ENCODE results near the gene ADAMTS6. TPM values are rescaled to one million over a fixed set of nuclear protein-coding genes. Genes with fewer than 3 reads are reported as not detected.
"Not testable (repeated sequence)": the region's sequence is repeated elsewhere in the genome, so short reads cannot be mapped to it uniquely, and the experiment has no call there.

ADAMTS6 gene
- total and polyA plus RNA-seq, 4 experiments from 2014 or later = 0.14 to 1.8 (median 0.89) TPM; not detected in 1

DNA sequence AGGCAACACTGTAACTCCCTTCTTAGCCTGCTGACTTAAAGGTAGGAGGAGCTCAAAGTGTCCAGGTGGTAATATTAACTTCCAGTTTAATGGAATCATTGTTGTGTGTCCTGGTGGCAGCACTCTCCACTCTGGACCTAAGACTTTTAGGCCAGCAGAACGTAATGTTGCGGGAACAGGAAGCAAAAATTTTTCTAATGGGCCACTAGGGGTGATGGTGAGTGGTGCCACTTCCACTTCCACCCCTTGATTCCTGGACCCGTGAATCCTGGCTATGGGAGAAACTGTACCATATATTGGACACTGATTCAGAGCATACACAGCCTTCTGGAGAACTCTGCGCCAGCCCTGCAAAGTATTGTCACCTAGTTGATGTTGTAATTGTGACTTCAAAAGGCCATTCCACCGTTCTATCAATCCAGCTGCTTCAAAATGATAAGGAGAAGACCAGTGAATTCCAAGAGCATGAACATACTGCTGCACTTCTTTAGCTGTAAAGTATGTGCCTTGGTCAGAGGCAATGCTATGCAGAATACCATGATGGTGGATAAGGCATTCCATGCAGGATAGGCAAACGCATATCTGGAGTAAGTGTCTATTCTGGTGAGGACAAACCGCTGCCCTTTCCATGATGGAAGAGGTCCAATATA, 6.4 kb upstream of the ADAMTS6 start:
- POLR2A ChIA-PET (ENCODE audit: partially characterized antibody); H3K27ac ChIP-seq (ENCODE audit: low read depth, low read length); intact Hi-C loops (cut with micrococcal nuclease); H3K27me3 Mint-ChIP-seq; H3K27ac Mint-ChIP-seq; H3K27me3 ChIP-seq (ENCODE audit: insufficient read depth, low read length); H3K4me1 ChIP-seq (ENCODE audit: insufficient read depth, low read length); H3K36me3 Mint-ChIP-seq; H3K4me3 Mint-ChIP-seq; H3K9me3 ChIP-seq (ENCODE audit: control insufficient read depth in 1 of 2, low read length in 2 of 2); H3K36me3 ChIP-seq (ENCODE audit: insufficient read depth, low read length); H3K4me1 Mint-ChIP-seq; H3K4me3 ChIP-seq (ENCODE audit: low read length in 2 of 2); H3K9me3 Mint-ChIP-seq; DNase-seq: not testable (repeated sequence)
- CTCF ChIA-PET (ENCODE audit: partially characterized antibody) = interaction anchor here (0.6 to 1.0 kb wide), 2 partner anchors 26 to 678 kb away, joined by 3 read pairs; no protein-coding TSS in a partner anchor

- peak overlapping the region in 1 of 7 donors; percentile 42 for H3K27ac Mint-ChIP-seq
- H3K4me3 Mint-ChIP-seq; POLR2A ChIA-PET (ENCODE audit: partially characterized antibody); H3K4me3 ChIP-seq (ENCODE audit: low read length in 2 of 2); H3K9me3 Mint-ChIP-seq; H3K27me3 ChIP-seq (ENCODE audit: insufficient read depth, low read length); H3K4me1 ChIP-seq (ENCODE audit: insufficient read depth, low read length); DNase-seq; H3K9me3 ChIP-seq (ENCODE audit: control insufficient read depth in 1 of 2, low read length in 2 of 2); H3K27ac ChIP-seq (ENCODE audit: low read depth, low read length); H3K27me3 Mint-ChIP-seq; H3K36me3 Mint-ChIP-seq; H3K36me3 ChIP-seq (ENCODE audit: insufficient read depth, low read length); intact Hi-C loops (cut with micrococcal nuclease): not testable (repeated sequence)
- H3K4me1 Mint-ChIP-seq = peaks cover 4 to 17% (median 5%) of the 10 kb centered on the region in 4 donors
- CTCF ChIA-PET (ENCODE audit: partially characterized antibody) = interaction anchor here (0.6 to 1.6 kb wide), 5 partner anchors 385 to 1524 kb away, joined by 3 to 6 read pairs (median 4); no protein-coding TSS in a partner anchor
These were observed 5.1 kb upstream of the ADAMTS6 start for GRCh38 chr5:65486803-65487202.

GRCh38 chr5:65485405-65485804, 3.7 kb upstream of the ADAMTS6 start:
- CTCF ChIA-PET (ENCODE audit: partially characterized antibody) = interaction anchor here (0.7 to 5.5 kb wide), 7 partner anchors 383 to 701 kb away, joined by 3 to 57 read pairs (median 6); no protein-coding TSS in a partner anchor
- peaks cover 5 to 22% (median 8%) of the 10 kb centered on the region in 4 donors for H3K4me1 Mint-ChIP-seq
- Histone ChIP-seq H3K27ac (ENCODE audit: low read depth, low read length) (no peak overlapping the region), H3K4me1 (ENCODE audit: insufficient read depth, low read length) (peaks cover 20% of the 10 kb centered on the region), H3K27me3 (ENCODE audit: insufficient read depth, low read length) (peaks cover 3% of the 10 kb centered on the region), H3K4me3 (ENCODE audit: low read length in 2 of 2) (no peak overlapping the region), H3K36me3 (ENCODE audit: insufficient read depth, low read length) (no peaks in the 10 kb centered on the region), H3K9me3 (ENCODE audit: control insufficient read depth in 1 of 2, low read length in 2 of 2) (no peaks in the 10 kb centered on the region)
- intact Hi-C loops (cut with micrococcal nuclease) = no loop called here
- no peak overlapping the region for H3K27ac Mint-ChIP-seq
- peaks cover 0 to 3% of the 10 kb centered on the region in 2 donors for H3K27me3 Mint-ChIP-seq
- peak in 1 of 5 donors; percentile 31 for DNase-seq
- H3K4me3 Mint-ChIP-seq = no peak overlapping the region
- POLR2A ChIA-PET (ENCODE audit: partially characterized antibody) = no interaction called here
- no peaks in the 10 kb centered on the region for H3K9me3 Mint-ChIP-seq
- H3K36me3 Mint-ChIP-seq = peaks cover 0 to 14% of the 10 kb centered on the region in 2 donors

DNA sequence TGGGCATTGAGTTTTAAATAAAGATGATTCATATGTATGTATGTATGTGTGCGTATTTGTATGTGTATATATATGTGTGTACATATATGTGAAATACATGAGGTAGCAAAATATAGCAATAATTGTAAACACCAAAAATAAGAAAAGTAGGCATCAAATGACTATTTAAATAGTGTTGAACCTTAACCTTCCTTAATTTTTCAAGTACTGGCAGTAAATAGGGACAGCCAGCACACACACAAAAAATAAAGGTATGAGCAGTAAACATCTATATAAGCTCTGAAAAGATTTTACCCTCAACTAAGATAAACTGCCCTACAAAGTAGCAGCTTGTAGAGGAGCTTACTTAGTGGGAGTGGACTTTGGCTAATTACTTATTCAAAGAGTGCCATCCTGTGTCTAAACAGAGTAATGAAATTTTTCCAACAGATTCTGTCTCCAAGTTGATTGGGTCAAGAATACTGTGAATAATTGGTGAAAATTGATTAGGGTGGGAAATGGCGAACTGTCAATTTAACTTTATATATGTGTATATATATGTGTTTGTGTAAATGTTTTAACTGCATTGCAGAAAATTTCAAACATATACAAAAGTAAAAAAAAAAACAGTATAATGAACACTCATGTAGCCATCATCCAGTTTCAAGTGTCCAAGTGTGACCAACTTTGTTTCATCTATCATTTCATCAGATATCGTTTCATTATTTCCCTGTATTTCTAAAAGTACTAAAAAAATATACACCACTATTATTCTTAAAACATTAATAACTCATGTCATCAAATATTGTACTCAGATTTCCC, 2.0 kb upstream of the ADAMTS6 start:
- Histone ChIP-seq H3K4me3 (ENCODE audit: low read length in 2 of 2) (peak overlapping the region; percentile 56 to 89), H3K27me3 (ENCODE audit: insufficient read depth, low read length) (peaks cover 10% of the 10 kb centered on the region), H3K36me3 (ENCODE audit: insufficient read depth, low read length) (no peaks in the 10 kb centered on the region), H3K9me3 (ENCODE audit: control insufficient read depth in 1 of 2, low read length in 2 of 2) (no peaks in the 10 kb centered on the region), H3K27ac (ENCODE audit: low read depth, low read length) (peak overlapping the region; percentile 62), H3K4me1 (ENCODE audit: insufficient read depth, low read length) (peaks cover 27% of the 10 kb centered on the region)
- intact Hi-C loops (cut with micrococcal nuclease) = loop anchor here (1.0 to 2.0 kb wide), 8 partner anchors 382 to 1255 kb away; partner anchors contain the start of genes CWC27 and SREK1IP1
- ChIA-PET POLR2A (ENCODE audit: partially characterized antibody) (interaction anchor here (1.2 to 4.4 kb wide), 6 partner anchors 79 to 673 kb away, joined by 5 to 42 read pairs (median 9); partner anchors contain the start of genes CENPK and PPWD1), CTCF (ENCODE audit: partially characterized antibody) (interaction anchor here (0.6 to 5.5 kb wide), 28 partner anchors 13 to 848 kb away, joined by 3 to 73 read pairs (median 4); no protein-coding TSS in a partner anchor)
- peaks cover 0 to 3% of the 10 kb centered on the region in 2 donors for H3K27me3 Mint-ChIP-seq
- DNase-seq = peak in 4 of 5 donors; percentile 45 to 57 (median 52)
- no peaks in the 10 kb centered on the region for H3K9me3 Mint-ChIP-seq
- H3K36me3 Mint-ChIP-seq = peaks cover 0 to 14% of the 10 kb centered on the region in 2 donors
- H3K27ac Mint-ChIP-seq = peak overlapping the region; percentile 86 to 96 (median 93)
- H3K4me1 Mint-ChIP-seq = peaks cover 5 to 22% (median 8%) of the 10 kb centered on the region in 4 donors
- peak overlapping the region in 3 of 8 donors; percentile 88 to 97 (median 94) for H3K4me3 Mint-ChIP-seq

DNA sequence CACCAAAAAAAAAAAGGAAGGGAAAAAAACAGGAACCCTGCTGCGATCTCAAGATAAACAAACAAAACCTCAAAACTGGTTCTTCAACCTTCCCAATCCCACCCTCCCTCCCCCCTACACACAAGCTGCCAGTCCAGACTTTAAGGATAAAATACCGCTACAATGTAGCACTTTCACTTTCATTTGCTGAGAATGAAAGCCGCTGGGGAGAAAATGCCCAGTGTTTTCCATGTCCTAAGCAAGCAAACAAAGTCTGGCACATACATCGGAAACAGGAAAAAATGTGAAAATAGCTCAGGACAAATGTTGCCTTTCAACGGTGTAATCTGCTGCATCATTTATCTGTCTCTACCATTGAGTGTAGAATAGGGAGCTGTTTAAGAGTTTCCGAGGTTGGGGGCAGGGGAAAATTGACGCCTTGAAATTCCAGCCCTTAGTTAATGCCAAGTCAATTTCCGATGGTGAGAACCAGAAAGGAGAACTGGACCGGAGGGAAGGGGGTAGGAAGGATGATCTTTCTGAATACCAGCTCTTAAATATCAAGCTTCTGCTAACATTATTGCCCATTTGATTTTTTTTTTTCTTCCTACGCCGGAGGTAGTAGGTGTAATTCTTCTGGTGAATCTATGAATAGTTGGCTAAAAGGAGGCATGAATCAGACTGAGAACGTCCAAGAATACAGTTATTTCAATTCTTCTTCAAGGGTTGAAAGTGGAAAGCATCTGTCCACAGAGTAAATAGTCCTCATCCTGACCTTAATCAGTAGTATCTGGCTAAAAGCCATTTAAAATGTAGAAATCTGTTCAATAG, 1.2 kb upstream of the ADAMTS6 start:
- DNase-seq = peak; percentile 11 to 45 (median 34)
- Mint-ChIP-seq H3K9me3 (no peaks in the 10 kb centered on the region), H3K27me3 (peaks cover 0 to 3% of the 10 kb centered on the region in 2 donors), H3K36me3 (peaks cover 0 to 14% of the 10 kb centered on the region in 2 donors), H3K4me3 (peak overlapping the region in 3 of 8 donors; percentile 88 to 97 (median 94)), H3K4me1 (peaks cover 5 to 22% (median 8%) of the 10 kb centered on the region in 4 donors), H3K27ac (peak overlapping the region; percentile 86 to 96 (median 93))
- Histone ChIP-seq H3K4me1 (ENCODE audit: insufficient read depth, low read length) (peaks cover 27% of the 10 kb centered on the region), H3K4me3 (ENCODE audit: low read length in 2 of 2) (peak overlapping the region; percentile 56 to 89), H3K36me3 (ENCODE audit: insufficient read depth, low read length) (no peaks in the 10 kb centered on the region), H3K9me3 (ENCODE audit: control insufficient read depth in 1 of 2, low read length in 2 of 2) (no peaks in the 10 kb centered on the region), H3K27ac (ENCODE audit: low read depth, low read length) (peak overlapping the region; percentile 62), H3K27me3 (ENCODE audit: insufficient read depth, low read length) (peaks cover 10% of the 10 kb centered on the region)
- CTCF ChIA-PET (ENCODE audit: partially characterized antibody) = interaction anchor here (0.6 to 5.5 kb wide), 37 partner anchors 9 to 849 kb away, joined by 3 to 73 read pairs (median 4); no protein-coding TSS in a partner anchor
- intact Hi-C loops (cut with micrococcal nuclease) = loop anchor here (1.0 to 2.0 kb wide), 8 partner anchors 382 to 1254 kb away; partner anchors contain the start of genes CWC27 and SREK1IP1
- POLR2A ChIA-PET (ENCODE audit: partially characterized antibody) = interaction anchor here (0.6 to 4.4 kb wide), 10 partner anchors 80 to 1733 kb away, joined by 3 to 42 read pairs (median 6); partner anchors contain the start of genes CENPK, CWC27, PPWD1 and SREK1IP1

DNA sequence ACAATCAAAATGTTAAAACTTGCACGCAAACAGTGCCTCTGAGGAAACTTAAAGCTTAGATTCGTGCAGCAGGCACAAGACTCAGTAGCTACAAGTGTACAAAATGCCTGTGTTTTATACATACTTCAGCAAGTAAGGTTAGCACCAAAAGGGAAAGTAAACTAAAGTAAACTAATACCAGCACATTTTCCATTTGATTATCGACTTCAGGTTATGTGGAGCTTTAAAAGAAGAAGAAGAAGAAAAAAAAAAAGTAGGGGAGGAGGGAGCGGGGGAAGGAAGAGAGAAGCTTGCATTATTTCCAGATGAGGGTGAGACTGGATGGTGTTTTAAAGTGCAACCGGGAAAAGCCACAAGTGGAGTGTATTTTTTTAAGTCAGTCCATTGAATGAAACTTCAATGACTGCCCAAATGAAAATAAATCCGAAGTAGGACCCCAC, 596 bp upstream of the ADAMTS6 start:
- Mint-ChIP-seq H3K27me3 (peaks cover 0 to 3% of the 10 kb centered on the region in 2 donors), H3K36me3 (peaks cover 0 to 14% of the 10 kb centered on the region in 2 donors), H3K27ac (peak overlapping the region; percentile 86 to 96 (median 93)), H3K4me3 (peak overlapping the region in 3 of 8 donors; percentile 88 to 97 (median 94)), H3K9me3 (no peaks in the 10 kb centered on the region), H3K4me1 (peaks cover 5 to 22% (median 8%) of the 10 kb centered on the region in 4 donors)
- no peaks in the 10 kb centered on the region for H3K36me3 ChIP-seq (ENCODE audit: insufficient read depth, low read length)
- H3K27ac ChIP-seq (ENCODE audit: low read depth, low read length) = peak overlapping the region; percentile 62
- intact Hi-C loops (cut with micrococcal nuclease) = loop anchor here (2.0 kb wide), 3 partner anchors 446 to 1254 kb away; partner anchors contain the start of genes CWC27 and SREK1IP1
- H3K4me1 ChIP-seq (ENCODE audit: insufficient read depth, low read length) = peaks cover 27% of the 10 kb centered on the region
- no peaks in the 10 kb centered on the region for H3K9me3 ChIP-seq (ENCODE audit: control insufficient read depth in 1 of 2, low read length in 2 of 2)
- DNase-seq = peak in 2 of 5 donors; percentile 3
- peak overlapping the region; percentile 56 to 63 for H3K4me3 ChIP-seq (ENCODE audit: low read length in 2 of 2)
- ChIA-PET CTCF (ENCODE audit: partially characterized antibody) (interaction anchor here (0.6 to 5.5 kb wide), 24 partner anchors 9 to 849 kb away, joined by 3 to 73 read pairs (median 6); no protein-coding TSS in a partner anchor), POLR2A (ENCODE audit: partially characterized antibody) (interaction anchor here (0.6 to 4.4 kb wide), 7 partner anchors 80 to 1734 kb away, joined by 3 to 42 read pairs (median 7); partner anchors contain the start of genes CENPK, CWC27, PPWD1 and SREK1IP1)
- H3K27me3 ChIP-seq (ENCODE audit: insufficient read depth, low read length) = peaks cover 10% of the 10 kb centered on the region

Data from CD4-positive, alpha-beta memory T cell (primary cell).